ENCODE measurements around the gene DMC1. TPM values are rescaled to one million over a fixed set of nuclear protein-coding genes. Genes with fewer than 3 reads are reported as not detected.

Gene DMC1
- total and polyA plus RNA-seq, 2 donors (not counting 3 experiments of a cell fraction or from before 2014, with no cell fraction given) = 0.22 to 0.91 TPM

- Histone ChIP-seq H3K4me1 (ENCODE audit: control insufficient read depth, extremely low read depth, insufficient read depth, low read length) (no peaks in the 10 kb centered on the region), H3K9me1 (replicated peaks; ENCODE audit: control insufficient read depth, extremely low read depth, insufficient read depth, low read length) (no peaks in the 10 kb centered on the region), H2AFZ (ENCODE audit: low read depth, low read length) (no peak overlapping the region), H3K36me3 (ENCODE audit: control insufficient read depth in 2 of 2, extremely low read depth in 1 of 2, insufficient read depth in 2 of 2, low read length in 2 of 2) (no peaks in the 10 kb centered on the region), H3K9ac (replicated peaks; ENCODE audit: extremely low read depth, insufficient read depth, low read length) (no peak overlapping the region), H3K79me2 (ENCODE audit: control insufficient read depth, insufficient read depth, low read length) (no peaks in the 10 kb centered on the region), H3K27ac (ENCODE audit: insufficient read depth, low read depth, low read length) (no peak overlapping the region), H3K4me2 (ENCODE audit: insufficient read depth, low read length) (no peak overlapping the region), H3K27me3 (ENCODE audit: control insufficient read depth in 2 of 2, insufficient read depth in 2 of 2, low read length in 2 of 2) (no peaks in the 10 kb centered on the region), H3K9me3 (replicated peaks; ENCODE audit: control insufficient read depth, insufficient read depth, low read length) (no peaks in the 10 kb centered on the region), H4K20me1 (replicated peaks; ENCODE audit: control insufficient read depth, extremely low read depth, insufficient read depth, low read length) (no peaks in the 10 kb centered on the region), H3K4me3 (replicated peaks in 1 of 3; ENCODE audit: insufficient read depth in 1 of 3, low read depth in 1 of 3, low read length in 3 of 3) (no peak overlapping the region)
- intact Hi-C loops (cut with micrococcal nuclease) = no loop called here
- dilution Hi-C loops (cut with MboI; ENCODE audit: extremely low pct_ligation_motif_present, low sequenced_read_pairs) = no loop called here
- FAIRE-seq (no peak), DNase-seq (ENCODE audit: low read depth, low spot score) (no peak)
- no TSS peak for BruUV-seq (replicated peaks)
- CTCF ChIA-PET = interaction anchor here (0.7 kb wide), 1 partner anchor 30 kb away, joined by 3 read pairs; no protein-coding TSS in a partner anchor
- POLR2A ChIA-PET = no interaction called here
- TF ChIP-seq MYC (IDR thresholded peaks at IDR 0.05; ENCODE audit: low read depth, low read length) = no peak
- no peak for TF ChIP-seq POLR2A (IDR thresholded peaks at IDR 0.05; ENCODE audit: low read depth, low read length)
- no peak for TF ChIP-seq FOS (IDR thresholded peaks at IDR 0.05; ENCODE audit: borderline replicate concordance, insufficient read depth, low read length)
- no peak for TF ChIP-seq MAX (IDR thresholded peaks at IDR 0.05; ENCODE audit: insufficient read depth, insufficient read length)
- TF ChIP-seq JUN (IDR thresholded peaks at IDR 0.05; ENCODE audit: borderline replicate concordance, insufficient read depth, insufficient read length, low read depth) = no peak
- TF ChIP-seq CTCF (IDR thresholded peaks at IDR 0.05; ENCODE audit: extremely low read depth in 1 of 2, insufficient read depth in 1 of 2, low read depth in 1 of 2, low read length in 2 of 2) = no peak
- TF ChIP-seq GATA2 (IDR thresholded peaks at IDR 0.05; ENCODE audit: insufficient read depth, insufficient read length, low read depth, low read length) = no peak
- no peak for TF ChIP-seq EZH2 (IDR thresholded peaks at IDR 0.05; ENCODE audit: borderline replicate concordance, low read depth, low read length, severe bottlenecking)
- no peak for TF ChIP-seq POLR2AphosphoS5 (IDR thresholded peaks at IDR 0.05; ENCODE audit: insufficient read depth, low read depth, low read length)
Observed at GRCh38 chr22:38549101-38549894, 20.7 kb downstream of the DMC1 start.

All from endothelial cell of umbilical vein (primary cell).